CD4-positive, alpha-beta memory T cell (primary cell): ENCODE measurements around the gene SEC14L1. TPM values are rescaled to one million over a fixed set of nuclear protein-coding genes. Genes with fewer than 3 reads are reported as not detected.

Source experiments
- CTCF ChIA-PET: fragments of 350-600 bp; sonication (Branson Sonifier 250); formaldehyde crosslinking; loops from one replicate; lab custom pipeline; 2021; ENCODE audit warnings: inconsistent platforms; ENCODE audit not compliant: partially characterized antibody; lab: Charles Lee
- POLR2A ChIA-PET: fragments of 350-600 bp; sonication (Branson Sonifier 250); formaldehyde crosslinking; loops from one replicate; lab custom pipeline; 2021; ENCODE audit not compliant: partially characterized antibody; lab: Charles Lee
- DNase-seq, 5 donors: peaks; one replicate each; pipeline versions ENCODE4 v3.0.0 to v3.0.0-alpha.2; 2020 to 2022; ENCODE audit warnings: mixed read lengths in 1 of 5
- H3K27ac ChIP-seq: one replicate; pipeline ENCODE4 v1.7.0; 2013; ENCODE audit warnings: low read depth, low read length
- H3K27me3 ChIP-seq: 2 replicates; pipeline ENCODE4 v1.7.0; 2013; ENCODE audit warnings: mild to moderate bottlenecking, low read length, moderate library complexity; ENCODE audit not compliant: insufficient read depth
- H3K36me3 ChIP-seq: 2 replicates; pipeline ENCODE4 v1.7.0; 2013; ENCODE audit warnings: mild to moderate bottlenecking, low read length, moderate library complexity; ENCODE audit not compliant: insufficient read depth
- H3K4me1 ChIP-seq: 2 replicates; pipeline ENCODE4 v1.7.0; 2013; ENCODE audit warnings: mild to moderate bottlenecking, low read length, moderate library complexity; ENCODE audit not compliant: insufficient read depth
- H3K4me3 ChIP-seq, 2 donors: one replicate each; pipeline ENCODE4 v1.7.0; 2013; ENCODE audit warnings: low read length in 2 of 2, mild to moderate bottlenecking in 1 of 2
- H3K9me3 ChIP-seq, 2 donors: one replicate each; pipeline ENCODE4 v1.7.0; 2013; ENCODE audit warnings: low read length in 2 of 2, control low read depth in 1 of 2; ENCODE audit not compliant: control insufficient read depth in 1 of 2
- H3K27ac Mint-ChIP-seq, 7 donors: one replicate each; pipeline ENCODE4 v1.8.0; 2020 to 2021; ENCODE audit warnings: mixed read lengths in 7 of 7, mild to moderate bottlenecking in 6 of 7, inconsistent platforms in 3 of 7, moderate library complexity in 3 of 7
- H3K27me3 Mint-ChIP-seq, 2 donors: one replicate each; pipeline ENCODE4 v1.8.0; 2020 to 2021; ENCODE audit warnings: mixed read lengths in 2 of 2
- H3K36me3 Mint-ChIP-seq, 2 donors: one replicate each; pipeline ENCODE4 v1.8.0; 2020 to 2021; ENCODE audit warnings: mixed read lengths in 2 of 2, inconsistent platforms in 1 of 2, mild to moderate bottlenecking in 1 of 2
- H3K4me1 Mint-ChIP-seq, 4 donors: one replicate each; pipeline ENCODE4 v1.8.0; 2020 to 2021; ENCODE audit warnings: mixed read lengths in 4 of 4, mild to moderate bottlenecking in 1 of 4
- H3K4me3 Mint-ChIP-seq, 8 donors: one replicate each; pipeline ENCODE4 v1.8.0; 2020 to 2021; ENCODE audit warnings: mixed read lengths in 8 of 8, mild to moderate bottlenecking in 7 of 8, moderate library complexity in 6 of 8, inconsistent platforms in 3 of 8
- H3K9me3 Mint-ChIP-seq, 8 donors: one replicate each; pipeline ENCODE4 v1.8.0; 2020 to 2021; ENCODE audit warnings: mixed read lengths in 8 of 8, mild to moderate bottlenecking in 5 of 8, inconsistent platforms in 3 of 8, moderate library complexity in 1 of 8
- intact Hi-C: fragments of 100-400 bp; cut with micrococcal nuclease; formaldehyde crosslinking; loops from one replicate; pipeline ENCODE4 v1.15.1; 2023
- polyA plus RNA-seq, 2 donors: library from polyadenylated mRNA; unstranded; fragments of 300-500 nt; fragmentation: Illumina TruSeq; gene quantifications; one replicate each; pipeline ENCODE4 v1.2.3, GENCODE V29; 2021
- total RNA-seq, 2 experiments: library from RNA; stranded (reverse); gene quantifications; one replicate each; pipeline ENCODE4 v1.2.3, GENCODE V29; 2021

The SEC14L1 gene
- total and polyA plus RNA-seq, 4 experiments from 2014 or later: 8.9 to 35.5 (median 25.9) TPM

GRCh38 chr17:77167472-77168306, 26.9 kb downstream of the SEC14L1 start:
- Mint-ChIP-seq H3K4me3 (no peak overlapping the region), H3K4me1 (peaks cover 18 to 41% (median 24%) of the 10 kb centered on the region in 4 donors), H3K36me3 (peaks cover 43 to 71% of the 10 kb centered on the region in 2 donors), H3K27me3 (no peaks in the 10 kb centered on the region), H3K27ac (peak overlapping the region in 3 of 7 donors; percentile 42 to 66 (median 51)), H3K9me3 (peaks cover 0 to 46% (median 27%) of the 10 kb centered on the region in 8 donors)
- intact Hi-C loops: no loop called here
- CTCF ChIA-PET: interaction anchor here (1.0 kb wide), 1 partner anchor 9 kb away, joined by 3 read pairs; no protein-coding TSS in a partner anchor
- Histone ChIP-seq H3K4me1 (peaks cover 14% of the 10 kb centered on the region), H3K9me3 (peaks cover 0 to 12% of the 10 kb centered on the region in 2 donors), H3K27me3 (no peaks in the 10 kb centered on the region), H3K36me3 (no peaks in the 10 kb centered on the region), H3K27ac (no peak overlapping the region), H3K4me3 (no peak overlapping the region)
- POLR2A ChIA-PET: no interaction called here
- no peak for DNase-seq

GRCh38 chr17:77173104-77173503, 32.3 kb downstream of the SEC14L1 start:
- H3K4me1 ChIP-seq: peaks cover 4% of the 10 kb centered on the region
- H3K9me3 ChIP-seq: peaks cover 5 to 17% of the 10 kb centered on the region in 2 donors
- no peaks in the 10 kb centered on the region for H3K27me3 ChIP-seq
- Mint-ChIP-seq H3K4me1 (peaks cover 5 to 11% (median 5%) of the 10 kb centered on the region in 4 donors), H3K27me3 (no peaks in the 10 kb centered on the region), H3K9me3 (peaks cover 2 to 44% (median 33%) of the 10 kb centered on the region in 8 donors), H3K36me3 (peaks cover 36 to 61% of the 10 kb centered on the region in 2 donors), H3K27ac (peak overlapping the region in 2 of 7 donors; percentile 22 to 51), H3K4me3 (no peak overlapping the region)
- POLR2A ChIA-PET: interaction anchor here (1.6 kb wide), 1 partner anchor 9 kb away, joined by 5 read pairs; no protein-coding TSS in a partner anchor
- no peak overlapping the region for H3K27ac ChIP-seq
- no peak overlapping the region for H3K4me3 ChIP-seq
- no peaks in the 10 kb centered on the region for H3K36me3 ChIP-seq
- intact Hi-C loops: no loop called here
- no peak for DNase-seq
- CTCF ChIA-PET: interaction anchor here (1.0 kb wide), 2 partner anchors 9 to 86 kb away, joined by 3 read pairs; no protein-coding TSS in a partner anchor

GRCh38 chr17:77174928-77175661, 34.3 kb downstream of the SEC14L1 start:
- H3K27me3 Mint-ChIP-seq: no peaks in the 10 kb centered on the region
- H3K4me3 Mint-ChIP-seq: no peak overlapping the region
- H3K36me3 Mint-ChIP-seq: peaks cover 34 to 41% of the 10 kb centered on the region in 2 donors
- Histone ChIP-seq H3K36me3 (no peaks in the 10 kb centered on the region), H3K27me3 (no peaks in the 10 kb centered on the region), H3K27ac (no peak overlapping the region), H3K4me1 (peaks cover 5% of the 10 kb centered on the region), H3K9me3 (peaks cover 5 to 13% of the 10 kb centered on the region in 2 donors), H3K4me3 (no peak overlapping the region)
- intact Hi-C loops: no loop called here
- H3K27ac Mint-ChIP-seq: peak overlapping the region in 1 of 7 donors; percentile 59
- ChIA-PET CTCF (no interaction called here), POLR2A (no interaction called here)
- peaks cover 2 to 38% (median 26%) of the 10 kb centered on the region in 8 donors for H3K9me3 Mint-ChIP-seq
- no peak for DNase-seq
- peaks cover 2 to 16% (median 10%) of the 10 kb centered on the region in 4 donors for H3K4me1 Mint-ChIP-seq

GRCh38 chr17:77177002-77177741, 36.4 kb downstream of the SEC14L1 start:
- H3K4me3 Mint-ChIP-seq: no peak overlapping the region
- Histone ChIP-seq H3K27ac (no peak overlapping the region), H3K4me3 (no peak overlapping the region), H3K36me3 (no peaks in the 10 kb centered on the region), H3K4me1 (peaks cover 20% of the 10 kb centered on the region), H3K27me3 (no peaks in the 10 kb centered on the region), H3K9me3 (peaks cover 5 to 13% of the 10 kb centered on the region in 2 donors)
- H3K27me3 Mint-ChIP-seq: no peaks in the 10 kb centered on the region
- H3K9me3 Mint-ChIP-seq: peaks cover 2 to 34% (median 26%) of the 10 kb centered on the region in 8 donors
- intact Hi-C loops: no loop called here
- ChIA-PET POLR2A (interaction anchor here (1.4 kb wide), 1 partner anchor 89 kb away, joined by 3 read pairs; no protein-coding TSS in a partner anchor), CTCF (no interaction called here)
- no peak for DNase-seq
- H3K36me3 Mint-ChIP-seq: peaks cover 28 to 41% of the 10 kb centered on the region in 2 donors
- peaks cover 13 to 19% (median 16%) of the 10 kb centered on the region in 4 donors for H3K4me1 Mint-ChIP-seq
- H3K27ac Mint-ChIP-seq: peak overlapping the region in 3 of 7 donors; percentile 14 to 63 (median 42)

GRCh38 chr17:77178050-77178449, 37.3 kb downstream of the SEC14L1 start:
- peak overlapping the region in 1 of 7 donors; percentile 23 for H3K27ac Mint-ChIP-seq
- CTCF ChIA-PET: no interaction called here

GRCh38 chr17:77178563-77178962, 37.8 kb downstream of the SEC14L1 start:
- no peak for DNase-seq
- peaks cover 5 to 13% of the 10 kb centered on the region in 2 donors for H3K9me3 ChIP-seq
- H3K4me3 ChIP-seq: no peak overlapping the region
- Mint-ChIP-seq H3K9me3 (peaks cover 2 to 23% (median 15%) of the 10 kb centered on the region in 8 donors), H3K4me3 (no peak overlapping the region), H3K27me3 (no peaks in the 10 kb centered on the region), H3K27ac (peak overlapping the region in 2 of 7 donors; percentile 51 to 57), H3K4me1 (peaks cover 15 to 26% (median 20%) of the 10 kb centered on the region in 4 donors), H3K36me3 (peaks cover 20 to 27% of the 10 kb centered on the region in 2 donors)
- no peaks in the 10 kb centered on the region for H3K36me3 ChIP-seq
- intact Hi-C loops: no loop called here
- no peak overlapping the region for H3K27ac ChIP-seq
- no peaks in the 10 kb centered on the region for H3K27me3 ChIP-seq
- ChIA-PET POLR2A (interaction anchor here (1.1 to 1.4 kb wide), 2 partner anchors 38 to 90 kb away, joined by 3 read pairs; partner anchors contain the start of gene SEC14L1), CTCF (no interaction called here)
- peaks cover 34% of the 10 kb centered on the region for H3K4me1 ChIP-seq

More at GRCh38 chr17:77178050-77178449, 37.3 kb downstream of the SEC14L1 start:
- H3K27ac ChIP-seq: no peak overlapping the region
- no peaks in the 10 kb centered on the region for H3K27me3 ChIP-seq
- Mint-ChIP-seq H3K9me3 (peaks cover 2 to 28% (median 20%) of the 10 kb centered on the region in 8 donors), H3K27me3 (no peaks in the 10 kb centered on the region), H3K4me1 (peaks cover 15 to 23% (median 18%) of the 10 kb centered on the region in 4 donors), H3K4me3 (no peak overlapping the region), H3K36me3 (peaks cover 23 to 32% of the 10 kb centered on the region in 2 donors)
- intact Hi-C loops: no loop called here
- DNase-seq: no peak
- H3K4me3 ChIP-seq: no peak overlapping the region
- H3K9me3 ChIP-seq: peaks cover 5 to 13% of the 10 kb centered on the region in 2 donors
- POLR2A ChIA-PET: interaction anchor here (1.4 kb wide), 1 partner anchor 90 kb away, joined by 3 read pairs; no protein-coding TSS in a partner anchor
- H3K36me3 ChIP-seq: no peaks in the 10 kb centered on the region
- H3K4me1 ChIP-seq: peaks cover 29% of the 10 kb centered on the region
